SH-SY5Y (cell line): ENCODE data around the gene NACC2.

Experiments
- GATA2 ChIP-seq: IDR thresholded peaks from 2 replicates; pipeline ENCODE4 v1.6.1; 2011; ENCODE audit warnings: mild to moderate bottlenecking, low read depth, low read length
- GATA3 ChIP-seq: IDR thresholded peaks from 2 replicates; pipeline ENCODE4 v1.6.1; 2011; ENCODE audit warnings: low read depth, mild to moderate bottlenecking, low read length, moderate library complexity

The NACC2 gene

DNA sequence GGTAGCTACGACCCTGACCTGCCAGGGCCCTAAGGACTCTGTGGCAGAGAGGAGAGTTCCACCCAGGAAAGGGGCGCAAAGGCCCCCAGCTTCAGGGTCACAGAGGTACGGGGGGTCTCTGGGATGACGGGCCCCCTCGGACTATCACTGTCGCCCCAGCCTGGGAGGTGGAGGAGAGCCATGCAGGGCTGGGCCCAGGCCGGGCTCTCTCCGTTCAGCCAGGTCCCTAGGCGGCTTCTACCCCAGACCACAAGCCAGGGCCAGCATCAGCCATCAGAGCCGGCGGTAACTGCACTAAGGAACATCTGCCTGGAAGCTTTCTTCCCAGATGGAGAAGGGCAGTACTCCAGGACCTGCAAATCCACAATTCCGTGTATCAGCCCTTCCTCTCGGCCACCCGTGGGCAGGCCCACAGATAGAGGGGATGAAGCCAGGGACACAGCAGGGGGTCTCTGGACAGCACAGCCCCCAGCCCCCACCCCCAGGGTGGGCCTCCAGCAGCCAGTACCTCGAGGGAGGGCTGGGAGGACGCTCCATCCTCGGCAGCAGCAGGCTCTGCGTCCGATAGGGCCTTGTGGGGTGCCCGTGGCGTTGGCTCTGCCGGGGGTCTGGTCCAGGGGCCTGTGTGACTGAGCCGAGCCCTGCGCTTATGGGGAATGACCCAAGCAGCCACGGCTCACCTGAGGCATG, 38.4 kb downstream of the NACC2 start:
- no peak for TF ChIP-seq GATA3
- no peak for TF ChIP-seq GATA2

DNA sequence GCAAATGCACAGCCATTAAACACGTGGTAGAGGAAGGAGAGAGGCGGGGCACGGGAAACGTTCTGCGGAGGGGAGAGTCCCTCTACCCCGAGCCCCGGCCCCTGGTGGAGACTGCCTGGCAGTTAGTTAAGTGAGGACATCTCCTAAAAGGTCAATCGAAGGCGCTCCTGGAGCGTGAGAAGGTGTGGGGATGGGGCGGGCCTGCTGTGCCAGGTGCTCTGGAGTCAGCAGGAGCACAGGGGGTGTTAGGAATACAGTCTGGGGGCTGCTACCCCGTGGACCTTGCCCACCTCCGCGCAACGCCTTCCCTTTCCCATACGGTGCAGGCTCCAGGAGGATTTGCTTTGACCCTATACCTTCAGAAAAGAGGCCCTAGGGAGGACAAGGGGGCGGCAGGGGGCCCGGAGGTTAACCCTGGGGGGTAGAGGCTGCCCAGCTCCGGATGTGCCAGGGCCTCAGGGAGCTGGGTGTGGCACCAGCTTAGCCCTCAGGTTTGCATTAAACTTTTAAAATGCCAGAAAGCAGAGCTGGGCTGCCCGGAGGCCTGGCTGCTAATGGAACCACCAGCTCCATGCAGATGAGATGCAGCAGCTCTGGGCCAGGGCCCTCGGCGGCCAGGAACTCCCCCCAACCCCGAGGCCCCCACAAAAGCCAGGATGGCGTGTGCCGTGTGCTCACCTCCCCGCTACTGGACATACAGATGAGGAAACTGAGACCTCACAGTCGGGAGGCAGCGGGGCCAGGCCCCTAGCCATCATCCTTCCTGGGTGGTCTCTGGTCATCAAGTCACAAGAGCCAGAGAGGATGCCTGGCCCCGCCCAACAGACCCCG, 39.2 kb downstream of the NACC2 start:
- TF ChIP-seq GATA2 (no peak), GATA3 (no peak)

DNA sequence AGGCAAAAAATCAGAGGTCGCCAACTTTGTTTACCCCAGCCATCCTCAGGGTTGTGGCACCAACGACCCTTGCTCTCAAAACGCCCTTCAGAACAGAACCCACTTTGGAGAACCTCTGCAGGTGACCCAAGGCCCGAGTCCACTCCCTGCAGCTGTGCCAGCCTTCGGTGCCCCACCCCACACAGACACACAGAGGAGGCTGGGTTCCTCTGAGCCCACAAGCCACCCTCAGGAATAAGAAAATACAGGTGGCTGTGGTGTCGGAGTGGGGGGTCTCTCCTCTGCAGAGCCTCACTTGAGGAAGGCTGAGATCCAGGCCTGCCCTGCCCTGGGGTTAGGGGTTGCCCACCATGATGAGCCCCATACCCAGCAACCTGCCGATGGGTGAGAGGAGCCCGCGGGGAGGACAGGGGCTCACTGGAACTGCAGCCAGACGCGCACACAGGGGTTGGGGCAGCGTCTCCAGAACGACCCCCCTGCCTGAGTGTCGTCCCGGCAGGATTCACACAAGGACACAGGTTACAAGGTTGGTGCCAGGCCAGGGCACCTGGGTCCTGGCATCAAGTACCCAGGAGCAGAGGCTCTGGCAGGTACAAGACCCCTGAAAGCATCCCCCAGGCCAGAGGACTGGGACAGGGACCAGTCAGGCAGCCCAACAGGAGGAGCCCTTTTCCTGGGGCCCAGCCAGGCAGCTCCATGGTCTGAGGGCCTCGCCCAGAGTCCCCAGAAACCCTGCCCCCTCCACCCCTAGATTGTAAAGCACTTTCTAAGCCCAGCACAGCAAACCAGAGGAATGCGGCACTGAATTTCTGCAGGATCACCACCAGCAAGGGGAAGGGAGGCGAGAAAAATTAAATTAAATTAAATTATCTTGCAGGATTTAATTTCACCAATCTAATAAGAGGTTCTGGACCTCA, 40.0 kb downstream of the NACC2 start:
- no peak for TF ChIP-seq GATA3

DNA sequence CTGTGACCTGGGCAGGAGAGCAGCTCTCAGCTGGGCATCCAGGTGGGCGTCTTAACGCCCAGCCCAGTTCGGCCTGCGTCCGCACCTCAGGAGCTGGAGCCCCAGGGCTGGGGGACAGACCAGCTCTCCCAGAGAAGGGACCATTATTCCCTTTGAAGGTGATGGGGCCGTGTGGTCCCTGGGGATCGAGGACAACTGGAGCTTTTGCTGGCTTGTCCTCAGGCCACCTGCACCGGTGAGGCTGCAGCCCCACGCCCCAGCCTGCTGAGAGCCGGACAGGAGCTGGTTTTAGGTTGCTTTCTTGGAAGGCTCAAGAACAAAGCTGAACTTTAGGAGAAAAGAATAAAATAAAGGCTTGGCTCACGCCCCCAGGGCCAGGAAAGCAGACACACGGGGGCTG, 40.9 kb downstream of the NACC2 start:
- TF ChIP-seq GATA3 (no peak), GATA2 (no peak)

DNA sequence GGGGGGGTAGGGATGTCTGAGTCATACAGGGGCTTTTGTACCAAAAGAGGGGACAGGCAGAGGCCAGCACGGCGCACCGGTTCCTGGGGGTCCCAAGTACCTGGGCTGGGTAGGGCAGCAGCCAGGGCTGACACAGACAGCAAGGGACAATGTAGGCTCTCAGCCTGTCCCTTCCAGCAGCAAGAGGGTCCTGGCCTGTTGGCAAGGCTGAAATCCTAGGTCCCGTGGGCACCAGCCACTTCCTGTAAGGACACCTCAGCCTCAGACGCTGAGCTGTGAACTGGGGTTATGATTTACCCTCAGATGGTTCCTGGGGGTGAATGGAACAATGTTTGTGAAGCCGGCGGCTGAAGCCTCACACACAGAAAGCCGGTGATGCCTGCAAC, 41.3 kb downstream of the NACC2 start:
- TF ChIP-seq GATA2 = no peak
- TF ChIP-seq GATA3 = no peak

DNA sequence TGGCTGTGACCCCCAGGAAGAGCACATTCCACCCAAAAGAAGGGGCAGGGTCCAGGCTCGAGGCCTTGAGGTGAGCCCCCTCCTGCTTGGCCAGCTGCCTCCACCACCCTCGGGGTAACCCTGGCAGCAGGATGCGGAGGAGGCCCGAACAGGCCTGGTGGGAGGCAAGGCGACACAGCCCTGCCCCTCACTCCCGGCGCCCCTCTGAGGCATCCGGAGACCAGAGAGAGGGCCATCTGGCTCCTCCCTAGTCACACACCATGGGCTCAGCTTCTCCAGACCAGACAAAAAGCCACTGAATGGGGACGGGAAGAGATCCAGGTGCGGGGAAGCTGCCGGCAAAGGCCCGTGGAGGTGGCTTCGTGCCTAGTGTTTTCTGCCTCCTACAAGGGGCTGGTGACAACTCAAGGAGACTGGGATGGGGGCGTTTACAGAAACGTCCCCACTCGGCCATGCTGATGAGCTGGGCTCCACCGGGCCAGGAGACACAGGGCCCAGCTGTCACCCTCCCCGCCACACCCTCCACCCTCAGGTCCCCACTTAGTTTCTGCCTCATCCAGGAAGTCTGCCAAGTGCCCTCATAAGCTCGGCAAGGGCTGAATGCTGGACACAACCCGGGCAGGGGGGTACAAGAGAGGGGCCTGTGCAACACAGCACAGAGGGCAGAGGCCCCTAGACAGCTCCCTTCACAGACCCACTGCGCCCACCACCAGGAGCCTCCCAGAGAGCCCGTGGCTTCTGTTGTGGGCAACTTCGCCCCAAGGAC, 41.9 kb downstream of the NACC2 start:
- TF ChIP-seq GATA2 (no peak), GATA3 (no peak)

DNA sequence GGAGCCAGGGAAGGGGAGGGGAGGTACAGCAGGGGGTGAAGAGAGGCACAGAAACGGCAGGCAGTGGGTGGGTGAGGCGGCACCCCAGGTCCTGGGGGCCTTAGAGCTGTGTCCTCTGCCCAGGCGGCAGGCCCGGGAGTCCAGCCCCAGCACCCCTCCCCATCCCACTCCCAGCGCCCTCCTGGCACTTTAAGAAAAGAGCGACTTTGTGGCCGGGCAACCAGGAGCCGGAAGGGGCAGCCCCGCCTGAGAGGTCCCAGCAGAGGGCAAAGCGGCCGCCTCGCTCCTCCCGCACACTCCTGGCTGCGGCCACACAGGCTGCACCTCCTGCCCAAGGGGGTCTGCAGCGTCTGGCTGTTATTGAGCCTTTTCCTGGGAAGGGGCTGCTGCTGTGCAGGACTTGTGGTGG, 42.6 kb downstream of the NACC2 start:
- no peak for TF ChIP-seq GATA3
- TF ChIP-seq GATA2 = no peak

DNA sequence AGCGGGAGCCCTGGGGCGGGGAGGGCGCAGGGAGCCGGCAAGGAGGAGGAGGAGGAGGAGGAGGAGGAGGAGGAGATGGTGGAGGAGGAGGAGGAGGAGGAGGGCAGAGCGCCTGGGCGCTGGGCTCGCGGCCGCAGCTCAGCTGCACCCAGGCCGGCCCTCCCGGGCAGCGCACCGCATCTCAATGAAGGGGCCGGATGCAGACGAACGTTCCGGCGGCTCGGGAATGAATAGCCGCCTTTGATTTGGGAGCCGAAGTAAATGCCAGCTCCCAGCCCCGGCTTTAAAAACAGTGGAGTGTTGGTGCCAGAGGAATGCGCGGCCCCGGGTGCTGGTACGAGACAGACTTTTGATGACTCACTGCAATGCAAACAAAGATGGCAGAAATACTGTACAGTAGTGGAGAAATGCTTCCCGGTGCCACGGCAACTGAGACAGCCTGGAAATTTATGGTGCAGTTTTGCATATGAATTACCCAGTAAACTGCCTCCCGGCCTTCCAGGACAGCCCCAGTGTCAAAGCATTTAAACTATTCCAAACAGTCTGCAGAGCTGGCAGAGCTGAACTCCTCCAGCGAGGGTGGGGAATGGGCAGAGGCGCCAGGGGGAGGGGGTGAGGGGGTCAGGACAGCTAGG, 43.1 kb downstream of the NACC2 start:
- TF ChIP-seq GATA3 (no peak), GATA2 (no peak)

DNA sequence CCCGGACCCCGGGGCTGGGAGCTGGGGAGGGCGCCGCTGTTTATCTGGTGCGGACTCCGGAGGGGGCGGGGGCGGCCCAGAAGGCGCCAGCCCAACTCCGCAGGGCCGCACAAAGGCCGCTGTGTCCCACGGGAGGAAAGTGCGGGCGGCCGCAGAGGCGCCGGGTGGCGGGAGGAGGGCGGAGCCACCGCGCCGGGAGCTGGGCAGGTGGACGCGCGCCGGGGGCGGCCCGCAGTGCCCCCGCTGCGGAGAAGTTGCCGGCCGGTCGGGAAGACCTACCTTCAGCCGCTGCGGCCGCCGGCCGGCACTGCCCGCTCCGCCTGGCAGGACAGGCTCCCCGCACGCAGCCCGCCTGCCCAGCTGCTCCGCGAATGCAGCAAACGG, 43.6 kb downstream of the NACC2 start:
- TF ChIP-seq GATA2 = no peak
- no peak for TF ChIP-seq GATA3

DNA sequence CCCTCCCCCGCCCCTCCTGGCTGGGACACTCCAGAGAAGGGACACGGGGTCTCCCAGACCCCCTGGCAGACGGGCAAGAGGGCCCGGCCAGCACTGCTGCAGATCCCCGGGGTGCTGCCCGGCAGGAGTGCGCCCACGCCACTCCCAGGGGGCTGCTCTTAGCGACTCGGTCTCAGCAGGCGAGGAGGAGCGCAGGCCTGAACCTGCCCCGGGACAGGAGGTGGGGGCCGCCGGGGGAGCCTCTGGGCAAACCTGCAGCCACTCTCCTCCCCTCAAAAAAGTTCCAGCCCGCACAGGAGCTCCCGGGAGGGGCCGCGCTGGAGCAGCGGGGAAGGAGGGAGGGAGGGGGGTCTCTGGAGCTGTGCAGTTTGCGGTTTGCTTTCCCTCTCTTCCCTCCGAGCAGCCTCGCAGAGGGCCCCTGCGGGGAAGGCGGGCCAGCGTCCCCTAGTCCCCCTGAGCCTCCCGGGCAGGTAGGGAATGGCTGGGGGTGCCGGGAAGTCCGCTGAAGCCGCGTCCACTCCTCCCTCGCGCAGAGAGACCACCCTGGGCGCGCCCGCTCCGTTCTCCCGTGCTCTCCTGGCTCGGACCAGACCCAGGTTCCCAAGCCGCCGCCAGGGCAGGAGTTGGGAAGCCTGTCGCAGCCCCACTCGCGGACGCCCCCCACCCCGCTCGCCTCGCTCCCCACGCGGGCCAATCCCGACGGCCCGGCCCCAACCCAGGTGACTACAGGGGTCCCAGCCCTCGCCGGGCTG, 44.2 kb downstream of the NACC2 start:
- TF ChIP-seq GATA3 (no peak), GATA2 (no peak)

DNA sequence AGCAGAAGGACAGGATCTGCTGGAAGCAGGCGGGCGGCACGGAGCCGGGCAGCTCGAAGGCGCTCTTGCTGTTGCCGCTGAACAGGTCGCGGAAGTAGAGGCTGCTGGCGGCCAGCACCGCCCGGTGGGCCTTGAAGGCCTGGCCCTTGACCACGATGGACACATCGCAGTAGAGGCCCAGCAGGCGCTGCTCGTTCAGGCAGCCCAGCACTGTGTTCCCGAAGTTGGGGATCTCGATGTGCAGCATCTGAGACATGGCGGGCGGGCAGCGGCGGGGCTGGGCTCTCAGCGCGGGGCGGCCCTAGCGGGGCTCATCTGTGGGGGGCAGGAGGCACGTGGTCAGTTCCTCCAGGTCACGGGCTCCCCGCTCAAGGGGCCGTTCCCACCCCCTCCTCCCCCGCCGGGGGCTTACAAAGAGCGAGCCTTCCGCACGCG, 44.8 kb downstream of the NACC2 start:
- TF ChIP-seq GATA2 (no peak), GATA3 (no peak)

DNA sequence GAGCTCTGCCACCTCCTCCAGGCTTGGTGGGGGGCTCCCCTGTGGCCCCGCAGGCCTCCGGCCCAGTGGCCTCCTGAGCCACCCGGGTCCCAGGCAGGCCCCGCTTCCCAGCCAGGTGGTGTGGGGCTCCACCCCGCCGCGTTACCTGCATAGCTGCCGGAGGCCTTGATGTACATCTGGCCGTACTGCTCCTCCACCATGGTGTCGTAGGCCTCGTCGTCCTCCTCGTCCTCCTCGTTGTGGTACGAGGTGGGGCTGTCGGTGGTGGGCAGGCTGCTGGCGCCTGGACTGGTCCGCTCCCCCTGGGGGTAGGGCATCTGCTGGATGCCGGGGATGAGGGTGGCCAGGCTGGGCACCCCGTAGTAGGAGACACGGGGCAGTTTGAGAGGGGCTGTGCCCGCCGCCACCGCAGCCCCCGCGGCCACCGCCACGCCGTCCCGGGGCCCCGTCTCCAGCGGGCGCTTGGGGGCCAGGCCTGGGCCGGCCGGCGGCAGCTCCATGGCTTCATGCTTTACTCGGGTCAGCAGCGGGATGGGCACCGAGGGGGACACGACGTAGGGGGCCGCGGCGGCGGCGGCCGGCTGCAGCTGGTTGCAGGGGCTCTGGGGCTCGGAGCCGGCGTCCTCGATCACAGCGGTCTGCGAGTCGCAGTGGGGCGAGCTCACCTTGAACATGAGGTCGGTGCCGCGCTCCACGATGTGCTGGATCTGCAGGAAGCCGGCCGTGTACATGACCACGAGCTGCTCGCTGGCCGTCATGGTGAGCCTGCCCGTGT, 45.4 kb downstream of the NACC2 start:
- TF ChIP-seq GATA2 (no peak), GATA3 (no peak)
